ENCODE measurements around the gene ZNF385A. TPM values are rescaled to one million over a fixed set of nuclear protein-coding genes. Genes with fewer than 3 reads are reported as not detected.

ZNF385A gene
- total RNA-seq, 2 donors from 2014 or later = 3.1 to 7.3 TPM

DNA sequence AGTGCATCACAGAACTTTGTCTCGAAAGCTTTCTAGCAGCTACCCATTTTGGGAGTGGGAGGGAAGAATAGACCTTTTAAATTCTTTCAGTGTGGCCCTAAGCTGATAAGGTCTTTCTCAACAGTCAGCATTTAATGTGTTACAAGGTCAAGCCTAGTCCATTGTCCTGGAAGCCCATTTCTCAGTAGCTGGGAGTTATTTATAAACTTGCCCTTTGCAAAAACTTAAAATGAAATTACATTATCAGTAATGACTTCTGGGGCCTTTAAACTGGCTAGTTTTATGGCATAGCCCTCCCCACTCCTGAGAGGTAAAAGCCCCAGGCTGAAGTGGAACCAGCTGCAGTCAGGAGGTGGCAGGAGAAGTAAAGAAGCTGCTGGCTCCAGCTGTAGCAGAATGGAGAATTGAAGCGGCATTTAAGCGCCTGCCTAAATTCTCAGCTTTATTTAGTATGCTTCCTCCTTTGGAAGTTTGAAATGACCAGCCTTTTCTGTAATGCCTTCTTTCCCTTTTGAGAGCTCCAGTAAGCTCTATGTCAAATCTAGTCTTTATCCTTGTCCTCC is 47.2 kb downstream of the ZNF385A start:
- H3K4me3 ChIP-seq = no peak overlapping the region
- DNase-seq (peak in 2 of 4 donors; percentile 26 to 37), ATAC-seq (peak; percentile 43)
- H3K36me3 ChIP-seq (replicated peaks in 1 of 2; ENCODE audit: insufficient read depth in 1 of 2, low read depth in 2 of 2) = peaks cover 0 to 3% of the 10 kb centered on the region in 2 donors
- peak overlapping the region in 3 of 4 donors; percentile 42 to 58 (median 46) for H3K27ac ChIP-seq
- H3K4me1 ChIP-seq = peaks cover 77% of the 10 kb centered on the region
- H3K9me3 ChIP-seq = no peaks in the 10 kb centered on the region
- WGBS, 2 donors = 12 to 19% methylated on average over 3 of the region's 3 CpGs
- H3K27me3 ChIP-seq = no peaks in the 10 kb centered on the region
- TF ChIP-seq, protein P1, sequence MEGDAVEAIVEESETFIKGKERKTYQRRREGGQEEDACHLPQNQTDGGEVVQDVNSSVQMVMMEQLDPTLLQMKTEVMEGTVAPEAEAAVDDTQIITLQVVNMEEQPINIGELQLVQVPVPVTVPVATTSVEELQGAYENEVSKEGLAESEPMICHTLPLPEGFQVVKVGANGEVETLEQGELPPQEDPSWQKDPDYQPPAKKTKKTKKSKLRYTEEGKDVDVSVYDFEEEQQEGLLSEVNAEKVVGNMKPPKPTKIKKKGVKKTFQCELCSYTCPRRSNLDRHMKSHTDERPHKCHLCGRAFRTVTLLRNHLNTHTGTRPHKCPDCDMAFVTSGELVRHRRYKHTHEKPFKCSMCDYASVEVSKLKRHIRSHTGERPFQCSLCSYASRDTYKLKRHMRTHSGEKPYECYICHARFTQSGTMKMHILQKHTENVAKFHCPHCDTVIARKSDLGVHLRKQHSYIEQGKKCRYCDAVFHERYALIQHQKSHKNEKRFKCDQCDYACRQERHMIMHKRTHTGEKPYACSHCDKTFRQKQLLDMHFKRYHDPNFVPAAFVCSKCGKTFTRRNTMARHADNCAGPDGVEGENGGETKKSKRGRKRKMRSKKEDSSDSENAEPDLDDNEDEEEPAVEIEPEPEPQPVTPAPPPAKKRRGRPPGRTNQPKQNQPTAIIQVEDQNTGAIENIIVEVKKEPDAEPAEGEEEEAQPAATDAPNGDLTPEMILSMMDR (IDR thresholded peaks at IDR 0.05) = peak in 2 of 7 experiments; percentile 21 to 24
- TF ChIP-seq POLR2A (IDR thresholded peaks at IDR 0.05) = no peak
- intact Hi-C loops (cut with DNase I) = no loop called here

DNA sequence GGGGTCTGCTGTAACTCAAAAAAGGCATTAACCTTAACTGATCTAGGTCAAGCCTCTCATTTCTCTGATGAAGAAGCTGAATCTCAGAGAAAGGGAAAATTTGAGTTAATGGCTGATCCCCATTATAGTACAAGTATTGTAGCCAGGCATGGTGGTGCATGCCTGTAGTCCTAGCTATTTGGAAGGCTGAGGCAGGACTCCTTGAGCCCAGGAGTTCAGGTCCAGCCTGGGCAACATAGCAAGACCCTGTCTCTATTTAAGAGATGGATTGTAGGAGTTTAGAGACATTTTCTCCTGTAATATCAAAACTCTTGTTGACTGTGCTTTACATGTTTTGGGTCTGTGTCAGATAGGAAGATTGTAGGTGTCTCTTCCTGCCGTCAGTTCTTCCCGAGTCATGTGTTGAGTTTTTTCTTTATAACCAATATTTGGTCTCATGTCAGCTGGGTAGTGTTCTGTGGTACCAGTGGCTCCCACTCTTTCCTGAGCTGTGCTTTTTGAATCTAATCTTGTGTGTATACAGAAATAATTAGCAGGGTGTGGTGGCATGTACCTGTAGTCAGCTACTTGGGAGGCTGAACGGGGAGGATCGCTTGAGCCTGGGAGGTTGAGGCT is 51.0 kb downstream of the ZNF385A start:
- ATAC-seq (no peak), DNase-seq (no peak)
- intact Hi-C loops (cut with DNase I) = no loop called here
- TF ChIP-seq, protein P1 (IDR thresholded peaks at IDR 0.05) = no peak
- no peak for TF ChIP-seq POLR2A (IDR thresholded peaks at IDR 0.05)
- no peaks in the 10 kb centered on the region for H3K27me3 ChIP-seq
- H3K27ac ChIP-seq = no peak overlapping the region
- H3K9me3 ChIP-seq = no peaks in the 10 kb centered on the region
- H3K4me3 ChIP-seq = no peak overlapping the region
- peaks cover 85% of the 10 kb centered on the region for H3K4me1 ChIP-seq
- peaks cover 0 to 3% of the 10 kb centered on the region in 2 donors for H3K36me3 ChIP-seq (replicated peaks in 1 of 2; ENCODE audit: insufficient read depth in 1 of 2, low read depth in 2 of 2)
- WGBS, 2 donors = 89% methylated on average over 2 to 4 of the region's 4 CpGs

DNA sequence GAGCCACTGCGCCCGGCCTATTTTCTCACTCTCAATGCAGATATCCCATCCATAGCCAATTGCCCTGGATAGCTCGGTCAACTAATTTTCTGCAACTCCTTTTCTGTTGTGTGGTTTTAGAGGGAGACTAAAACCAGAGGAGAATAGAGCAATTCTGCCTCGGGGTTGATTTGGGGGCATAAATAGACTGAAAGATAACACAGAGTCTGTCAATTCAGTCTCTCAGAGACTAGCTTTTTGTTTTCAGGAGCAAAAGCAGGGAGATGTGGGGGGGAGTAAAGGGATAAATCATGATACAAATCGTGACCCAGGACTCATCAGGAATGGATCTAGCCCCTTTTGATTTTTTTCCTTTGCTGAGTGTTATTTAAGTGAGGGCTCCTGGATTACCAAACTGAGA is 53.1 kb downstream of the ZNF385A start:
- Histone ChIP-seq H3K4me1 (peaks cover 84% of the 10 kb centered on the region), H3K4me3 (no peak overlapping the region), H3K27me3 (no peaks in the 10 kb centered on the region), H3K36me3 (replicated peaks in 1 of 2; ENCODE audit: insufficient read depth in 1 of 2, low read depth in 2 of 2) (peaks cover 0 to 3% of the 10 kb centered on the region in 2 donors), H3K27ac (no peak overlapping the region), H3K9me3 (no peaks in the 10 kb centered on the region)
- intact Hi-C loops (cut with DNase I) = no loop called here
- 79 to 85% methylated on average over 5 of the region's 5 CpGs for WGBS, 2 donors
- DNase-seq (no peak), ATAC-seq (no peak)
- TF ChIP-seq, protein P1 (IDR thresholded peaks at IDR 0.05) = no peak
- no peak for TF ChIP-seq POLR2A (IDR thresholded peaks at IDR 0.05)

DNA sequence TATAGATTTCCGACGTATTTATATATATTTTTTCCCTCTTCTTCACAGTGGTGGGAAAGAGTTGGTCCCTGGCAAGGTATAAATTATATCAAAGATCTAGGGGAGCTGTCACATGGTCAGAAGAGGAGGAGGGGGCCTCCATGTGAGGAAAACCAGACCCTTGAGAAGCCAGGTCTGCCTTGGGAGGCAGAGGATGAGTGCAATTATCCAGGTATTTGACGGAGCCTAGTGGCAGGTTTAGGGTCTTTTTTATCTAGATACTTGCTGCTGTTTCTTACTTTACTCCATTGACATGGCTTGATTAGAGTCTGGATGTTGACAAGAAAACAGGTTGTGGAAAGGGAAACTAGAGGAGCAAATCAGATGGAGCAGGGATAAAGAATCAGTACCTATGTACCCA is 54.1 kb downstream of the ZNF385A start:
- H3K4me3 ChIP-seq = no peak overlapping the region
- no peaks in the 10 kb centered on the region for H3K9me3 ChIP-seq
- peaks cover 79% of the 10 kb centered on the region for H3K4me1 ChIP-seq
- intact Hi-C loops (cut with DNase I) = no loop called here
- ATAC-seq (no peak), DNase-seq (no peak)
- TF ChIP-seq, protein P1 (IDR thresholded peaks at IDR 0.05) = no peak
- no peak for TF ChIP-seq POLR2A (IDR thresholded peaks at IDR 0.05)
- no peaks in the 10 kb centered on the region for H3K27me3 ChIP-seq
- no peak overlapping the region for H3K27ac ChIP-seq
- peaks cover 0 to 3% of the 10 kb centered on the region in 2 donors for H3K36me3 ChIP-seq (replicated peaks in 1 of 2; ENCODE audit: insufficient read depth in 1 of 2, low read depth in 2 of 2)
- WGBS, 2 donors = 60 to 62% methylated on average over 3 of the region's 3 CpGs

DNA sequence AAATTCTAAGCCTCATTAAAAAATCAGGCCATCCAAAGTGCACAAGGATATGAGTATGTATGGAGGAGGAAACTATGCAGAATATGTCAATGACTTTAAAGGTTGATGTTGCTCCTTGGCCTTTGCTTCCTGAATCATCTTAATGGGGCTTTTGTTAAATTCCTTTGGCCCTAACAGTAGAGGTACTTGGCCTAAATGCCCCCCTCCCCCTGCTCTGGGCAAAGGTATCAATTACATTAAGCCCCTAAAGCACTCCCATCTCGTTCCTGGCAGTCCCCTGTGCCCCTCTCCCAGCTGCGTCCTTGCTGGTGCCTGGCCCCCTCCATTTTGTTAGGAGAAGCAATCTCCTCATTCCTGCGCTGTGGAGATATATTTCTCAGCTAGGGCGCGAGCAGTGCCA is 54.8 kb downstream of the ZNF385A start:
- no peak for TF ChIP-seq POLR2A (IDR thresholded peaks at IDR 0.05)
- TF ChIP-seq, protein P1 (IDR thresholded peaks at IDR 0.05) = no peak
- Histone ChIP-seq H3K9me3 (no peaks in the 10 kb centered on the region), H3K36me3 (replicated peaks in 1 of 2; ENCODE audit: insufficient read depth in 1 of 2, low read depth in 2 of 2) (peaks cover 0 to 3% of the 10 kb centered on the region in 2 donors), H3K27ac (no peak overlapping the region), H3K4me1 (peaks cover 73% of the 10 kb centered on the region), H3K4me3 (no peak overlapping the region), H3K27me3 (no peaks in the 10 kb centered on the region)
- 56 to 65% methylated on average over 5 of the region's 5 CpGs for WGBS, 2 donors
- DNase-seq = no peak
- intact Hi-C loops (cut with DNase I) = no loop called here
- no peak for ATAC-seq
